CD4-positive, alpha-beta T cell treated with Interleukin-21 for 1 hour (primary cell): ENCODE measurements around the gene MARCHF3.
A peak's percentile ranks its signal among the peaks of the same experiment; 100 is the strongest.
"Not testable (repeated sequence)": the region's sequence is repeated elsewhere in the genome, so short reads cannot be mapped to it uniquely, and the experiment has no call there.

Experiments
- DNase-seq: peaks from one replicate; pipeline ENCODE4 v3.0.0-alpha.2; 2020

Gene MARCHF3, protein sequence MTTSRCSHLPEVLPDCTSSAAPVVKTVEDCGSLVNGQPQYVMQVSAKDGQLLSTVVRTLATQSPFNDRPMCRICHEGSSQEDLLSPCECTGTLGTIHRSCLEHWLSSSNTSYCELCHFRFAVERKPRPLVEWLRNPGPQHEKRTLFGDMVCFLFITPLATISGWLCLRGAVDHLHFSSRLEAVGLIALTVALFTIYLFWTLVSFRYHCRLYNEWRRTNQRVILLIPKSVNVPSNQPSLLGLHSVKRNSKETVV

DNA sequence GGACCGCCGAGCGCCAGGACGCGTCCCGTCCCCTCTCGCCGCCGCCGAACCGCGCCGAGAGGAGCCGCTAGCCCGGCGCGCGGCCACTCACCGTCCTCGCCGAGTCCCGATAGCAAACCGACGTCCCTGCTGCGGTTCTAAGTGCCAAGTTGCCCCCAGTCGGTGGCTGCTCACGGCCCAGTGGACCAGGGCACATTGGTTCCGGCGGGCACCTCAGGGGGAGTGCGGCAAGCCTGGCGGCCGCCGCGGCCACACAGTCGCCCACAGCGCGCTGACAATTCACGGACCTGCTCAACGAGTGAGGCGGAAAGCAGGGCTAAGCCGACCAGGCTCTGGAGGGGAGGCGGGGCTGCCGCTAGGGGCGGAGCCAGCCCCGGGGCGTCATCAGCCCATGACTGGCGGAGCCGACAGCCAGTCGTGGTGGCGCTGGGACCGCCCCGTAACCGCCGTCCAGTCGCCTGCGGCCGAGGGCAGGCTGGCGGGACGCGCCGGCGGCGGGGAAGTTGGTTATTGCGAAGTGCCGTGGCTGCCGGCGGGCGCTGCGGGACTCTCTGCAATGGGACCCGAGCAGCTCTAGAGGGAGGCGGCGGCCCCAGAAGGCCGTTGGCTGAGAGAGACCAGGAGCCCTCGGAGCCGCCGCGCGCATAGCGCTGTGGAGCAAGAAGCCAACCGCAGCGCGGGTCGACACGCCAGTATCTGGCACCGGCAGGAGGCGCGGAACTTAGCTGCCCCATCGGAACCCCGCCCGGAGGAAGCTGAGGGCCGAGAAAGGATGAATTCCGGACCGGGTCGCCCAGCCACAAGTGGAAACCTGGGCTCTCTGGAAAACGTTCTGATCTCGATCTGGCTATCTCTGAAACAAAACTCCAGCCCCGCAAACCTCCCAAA is at the start of gene MARCHF3:
TSS of gene MARCHF3 (minus strand) at position 300 of the 888 bp plus-strand sequence. CDS start 112,387 bp downstream, outside the sequence.
- DNase-seq = peak; percentile 93

DNA sequence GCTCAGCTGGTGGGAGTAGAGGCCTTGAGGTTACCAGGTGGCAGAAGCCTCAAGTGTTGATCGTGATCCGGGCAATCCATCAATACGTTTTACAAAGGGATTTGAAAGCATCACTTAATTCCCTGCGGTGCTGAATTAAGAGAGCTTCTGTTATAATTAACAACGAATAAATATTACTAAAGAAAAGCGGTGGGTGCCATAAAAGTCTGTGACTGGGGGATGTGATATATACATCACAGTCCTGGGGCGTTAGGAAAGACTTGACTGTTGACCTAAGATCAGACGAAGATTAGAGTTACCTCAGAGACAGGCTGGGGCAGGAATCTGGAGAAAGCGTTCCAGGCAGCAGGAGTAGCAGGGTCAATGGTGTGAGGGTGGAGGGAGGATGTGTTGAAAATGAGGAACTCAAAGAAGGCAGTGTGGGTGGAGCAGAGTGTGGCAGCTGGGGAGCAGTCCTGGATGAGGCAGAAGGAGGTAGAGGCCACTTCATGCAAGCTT is 49.7 kb upstream of the MARCHF3 start:
- DNase-seq = no peak

GRCh38 chr5:127077366-127077765 is 47.0 kb upstream of the MARCHF3 start:
- no peak for DNase-seq

DNA sequence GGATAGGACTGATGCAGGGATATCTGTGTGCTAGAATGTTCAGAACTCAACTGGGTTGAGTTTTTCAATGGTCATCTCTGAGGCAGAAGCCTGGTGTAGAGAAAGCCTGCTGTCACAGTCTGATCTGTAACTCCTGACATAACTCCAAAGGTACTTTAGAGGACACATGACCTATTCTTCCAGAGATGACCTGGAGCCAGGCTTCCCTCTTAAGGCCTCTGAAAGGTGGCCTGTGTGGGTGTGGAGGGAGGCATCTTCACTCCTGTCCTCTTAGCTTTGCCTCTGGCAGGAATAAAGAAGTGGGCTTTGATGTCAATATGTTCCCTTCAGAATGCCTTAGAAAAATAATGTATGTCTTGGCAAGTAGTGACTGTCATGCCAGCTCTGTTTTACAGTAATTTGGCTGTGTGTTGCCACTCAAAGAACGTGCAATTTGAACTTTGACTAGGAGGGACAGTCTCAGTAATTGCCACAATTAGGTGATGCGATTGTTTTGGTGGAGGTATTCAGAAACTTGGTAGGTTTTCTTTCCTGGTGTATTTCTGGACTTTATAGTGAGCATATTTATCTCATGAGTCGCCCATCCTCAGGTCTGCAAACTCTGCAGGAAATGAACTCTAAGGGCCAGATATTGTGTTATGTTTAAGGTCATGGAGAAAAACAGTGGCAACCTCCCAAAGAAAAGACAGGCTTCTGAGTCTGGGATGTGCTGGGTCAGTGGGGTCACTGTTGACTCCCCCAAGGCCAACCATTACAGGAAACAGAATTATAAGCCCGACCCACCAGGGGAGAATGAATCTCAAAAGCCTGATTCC is 46.2 kb upstream of the MARCHF3 start:
- DNase-seq = no peak

- no peak for DNase-seq
These were observed 44.1 kb upstream of the MARCHF3 start for GRCh38 chr5:127074466-127074865.

- DNase-seq = peak; percentile 73
These were observed 42.8 kb upstream of the MARCHF3 start, which contains the start of gene C5orf63 for GRCh38 chr5:127072861-127073846. Gene C5orf63 (minus strand): TSS chr5:127073502. CDS start chr5:127058995, 14,507 bp downstream.

DNA sequence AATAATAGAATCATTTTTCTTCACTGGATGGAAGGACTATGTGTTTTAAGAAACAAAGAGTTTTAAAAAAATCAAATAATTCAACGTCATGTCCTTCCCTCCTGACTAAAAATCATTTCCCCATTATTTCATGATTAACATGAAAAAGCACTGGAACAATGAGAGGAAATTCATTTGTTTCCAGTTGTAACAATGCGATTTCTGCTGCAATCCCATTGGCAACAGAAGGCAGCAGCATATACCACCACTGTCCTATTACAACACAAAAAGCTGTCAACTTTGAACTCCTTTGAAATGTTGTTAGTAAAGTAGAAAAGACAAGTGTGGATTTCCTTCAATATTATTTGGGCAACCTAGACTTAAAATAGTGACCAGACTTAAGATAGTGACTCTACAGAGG is 39.9 kb upstream of the MARCHF3 start:
- DNase-seq = no peak

DNA sequence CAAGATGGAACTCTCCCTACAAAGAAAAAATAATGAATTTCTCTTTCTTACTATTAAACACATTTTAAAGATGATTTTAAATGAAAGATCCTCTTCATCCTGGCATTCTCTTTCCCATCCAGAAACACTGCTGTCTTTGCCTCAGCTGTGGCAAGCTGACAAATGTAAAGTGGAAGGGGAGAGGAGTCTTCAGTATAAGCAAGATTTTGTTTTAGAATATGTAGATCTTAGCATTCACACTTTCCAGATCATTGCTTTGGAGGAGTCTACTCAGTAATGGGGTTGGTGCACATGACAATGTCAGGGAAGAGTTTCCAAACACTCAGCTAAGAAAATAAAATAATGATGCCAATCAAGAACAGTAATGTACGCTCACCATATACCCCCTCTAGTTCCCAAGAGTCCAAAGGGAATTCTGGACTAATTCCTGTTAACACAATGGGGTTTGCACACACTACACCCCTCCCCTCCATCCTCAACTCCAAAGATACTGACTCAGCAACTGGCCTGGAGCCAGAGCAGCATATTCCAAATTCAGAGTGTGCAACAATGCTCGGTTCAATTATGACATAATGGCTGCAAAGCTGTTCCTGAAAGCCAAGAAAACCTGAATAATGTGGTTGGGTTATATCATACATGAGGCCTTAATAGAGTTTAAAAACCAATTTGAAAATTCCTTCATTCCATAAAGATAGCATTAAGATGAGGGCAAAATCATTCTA is 38.3 kb upstream of the MARCHF3 start:
- no peak for DNase-seq

DNA sequence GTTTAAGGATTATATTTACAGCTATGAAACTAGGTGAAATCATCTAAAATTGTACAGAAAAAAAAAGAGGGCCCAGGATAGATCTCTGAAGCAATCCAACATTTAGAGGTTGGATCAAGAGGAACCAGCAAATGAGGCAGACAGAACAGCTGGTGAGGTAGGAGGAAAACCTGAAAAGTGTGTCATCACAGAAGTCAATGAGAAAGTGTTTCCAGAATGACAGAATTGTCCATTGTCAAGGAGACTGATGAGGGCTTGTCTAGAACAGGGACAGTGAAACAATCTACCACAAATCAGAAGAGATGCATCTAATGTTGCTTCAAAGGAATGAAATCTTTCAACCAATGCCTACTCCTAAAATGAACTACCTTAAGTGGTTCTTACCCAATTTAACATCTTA is 36.4 kb upstream of the MARCHF3 start:
- DNase-seq = no peak

DNA sequence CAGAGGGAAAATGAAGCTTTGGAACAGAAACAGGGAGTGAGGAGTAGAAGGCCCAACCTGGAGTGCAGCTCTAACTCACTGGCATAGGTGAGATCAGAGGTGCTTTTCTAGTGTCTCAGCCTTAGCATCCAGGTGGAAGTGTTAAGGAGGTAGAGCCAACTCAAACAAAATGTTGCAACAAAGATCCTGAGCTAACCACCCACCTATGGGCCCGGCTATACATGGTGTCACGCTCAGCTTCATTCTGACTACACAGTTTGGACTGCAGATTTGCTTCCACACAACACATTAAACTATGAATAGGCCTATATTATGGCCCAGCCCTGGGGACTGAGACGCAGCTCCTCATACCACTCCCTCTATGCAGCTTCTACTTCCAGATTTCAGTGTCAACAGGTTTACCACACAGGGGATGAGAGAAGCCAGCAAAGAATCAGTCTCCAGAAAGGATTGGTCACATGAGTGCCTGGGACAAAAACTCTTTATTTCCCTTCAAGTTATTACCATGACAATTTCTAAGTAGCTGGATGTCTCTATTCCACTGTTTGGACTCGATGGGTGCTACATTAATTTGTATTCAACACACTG is 34.0 kb upstream of the MARCHF3 start:
- DNase-seq = no peak

DNA sequence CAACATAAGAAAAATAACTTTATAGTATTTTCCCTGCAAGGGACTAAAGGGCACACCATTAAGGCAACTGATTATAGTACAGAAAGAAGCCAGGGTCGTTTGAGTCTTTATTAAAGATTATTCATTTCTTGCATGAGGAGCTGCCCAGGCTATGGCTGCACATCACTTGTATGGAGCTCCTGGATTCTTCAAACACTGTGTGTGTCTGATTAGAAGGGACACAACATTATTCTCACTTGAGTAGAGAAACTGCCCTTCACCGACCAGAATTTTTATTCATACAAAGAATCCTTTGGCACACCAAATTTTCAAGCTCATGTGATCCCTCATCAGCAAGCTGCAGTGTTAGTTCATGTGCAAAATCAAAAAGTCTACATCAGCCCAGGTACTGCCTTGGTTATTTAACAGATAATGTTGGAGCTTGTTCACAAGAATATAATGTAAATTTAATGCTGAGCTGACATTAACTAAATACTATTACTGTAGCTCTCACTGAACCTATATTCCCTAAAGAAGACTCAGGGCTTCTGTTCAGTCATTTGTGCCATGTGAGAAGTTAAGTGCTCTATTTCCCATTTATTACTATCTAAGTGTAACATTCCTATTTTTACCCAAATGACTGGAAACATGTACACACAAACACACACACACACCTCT is 33.0 kb upstream of the MARCHF3 start:
- no peak for DNase-seq

DNA sequence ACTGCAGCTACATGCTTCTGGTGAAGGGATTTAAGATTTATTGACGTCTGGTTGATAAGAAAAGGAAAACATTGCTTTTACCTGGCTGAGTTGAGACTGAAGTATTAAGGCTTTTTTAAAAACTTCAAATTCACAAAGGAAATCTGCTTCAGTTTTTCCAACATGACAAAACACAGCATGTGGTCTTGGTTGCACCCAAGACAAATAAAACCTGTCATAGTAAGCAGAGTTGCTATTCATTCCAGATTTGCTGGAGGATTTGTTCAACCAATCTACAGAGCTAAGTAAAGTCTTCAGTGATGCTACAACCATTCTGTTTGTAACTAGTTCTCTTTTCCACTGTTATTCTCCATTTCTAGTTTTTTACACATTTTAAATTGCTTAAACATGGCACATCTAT is 31.6 kb upstream of the MARCHF3 start:
- DNase-seq = no peak

DNA sequence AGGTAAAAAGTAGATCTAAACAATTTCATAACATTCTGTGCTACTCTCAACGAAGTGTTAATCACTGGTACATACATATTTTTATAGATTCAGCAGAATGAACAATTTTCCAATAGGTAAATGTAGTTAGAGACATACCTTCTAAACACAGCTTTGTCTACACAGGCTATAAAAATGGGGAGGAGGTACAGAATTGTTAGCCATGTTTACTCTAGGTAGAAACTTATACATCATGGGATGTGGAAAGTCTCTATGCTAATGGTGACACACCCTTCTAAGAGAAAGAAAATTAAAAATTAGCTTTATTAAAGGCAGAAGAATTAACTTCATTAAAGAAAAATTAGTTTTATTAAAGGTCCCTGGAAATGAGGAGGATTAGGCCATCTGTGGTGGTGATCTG is 31.2 kb upstream of the MARCHF3 start:
- DNase-seq = no peak

GRCh38 chr5:127060470-127060985 is 30.2 kb upstream of the MARCHF3 start:
- DNase-seq = no peak

DNA sequence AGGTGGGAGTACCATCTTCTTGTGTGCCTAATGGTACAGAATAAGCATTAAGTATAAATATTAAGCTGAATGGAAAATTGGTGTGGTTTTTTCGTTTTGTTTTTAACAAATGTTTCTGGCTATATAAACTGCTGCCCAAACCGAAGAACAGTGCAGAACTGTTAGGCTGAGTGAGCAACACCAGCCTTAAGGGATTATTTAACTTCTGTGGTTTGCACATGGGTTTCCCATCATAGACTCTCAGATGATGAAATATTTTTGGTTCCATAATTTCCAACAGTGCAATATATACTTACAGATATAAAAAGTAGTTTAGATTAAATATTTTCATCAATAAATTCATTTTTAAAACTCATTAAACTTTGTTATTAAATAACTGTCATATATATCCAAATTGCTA is 26.5 kb upstream of the MARCHF3 start:
- DNase-seq = no peak

- no peak for DNase-seq
These were observed 25.7 kb upstream of the MARCHF3 start for GRCh38 chr5:127055880-127056653.

DNA sequence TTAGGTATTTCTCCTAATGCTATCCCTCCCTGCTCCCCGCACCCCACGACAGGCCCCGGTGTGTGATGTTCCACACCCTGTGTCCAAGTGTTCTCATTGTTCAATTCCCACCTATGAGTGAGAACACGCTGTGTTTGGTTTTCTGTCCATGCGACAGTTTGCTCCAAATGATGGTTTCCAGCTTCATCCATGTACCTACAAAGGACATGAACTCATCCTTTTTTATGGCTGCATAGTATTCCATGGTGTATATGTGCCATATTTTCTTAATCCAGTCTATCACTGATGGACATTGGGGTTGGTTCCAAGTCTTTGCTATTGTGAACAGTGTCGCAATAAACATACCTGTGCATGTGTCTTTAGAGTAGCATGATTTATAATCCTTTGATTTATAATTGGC is 23.2 kb upstream of the MARCHF3 start:
- not testable (repeated sequence) for DNase-seq

DNA sequence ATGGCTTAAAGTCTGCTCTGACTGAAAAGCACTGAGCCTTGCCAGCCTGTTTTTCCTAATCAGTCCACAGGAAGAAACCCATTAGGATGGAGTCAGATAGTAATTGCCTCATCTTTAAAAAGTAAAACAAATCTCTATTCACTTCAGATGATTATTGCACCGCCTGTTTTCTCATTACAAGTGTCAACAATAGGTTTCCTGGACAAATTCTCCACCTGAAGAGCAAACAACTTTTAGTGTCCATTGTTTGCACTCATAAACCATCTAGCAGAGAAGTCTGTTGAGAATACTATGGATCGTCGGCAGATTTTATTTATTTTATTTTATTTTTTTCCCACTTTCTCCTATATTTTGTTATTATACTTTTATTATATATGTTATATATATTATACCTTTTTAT is 22.7 kb upstream of the MARCHF3 start:
- no peak for DNase-seq

DNA sequence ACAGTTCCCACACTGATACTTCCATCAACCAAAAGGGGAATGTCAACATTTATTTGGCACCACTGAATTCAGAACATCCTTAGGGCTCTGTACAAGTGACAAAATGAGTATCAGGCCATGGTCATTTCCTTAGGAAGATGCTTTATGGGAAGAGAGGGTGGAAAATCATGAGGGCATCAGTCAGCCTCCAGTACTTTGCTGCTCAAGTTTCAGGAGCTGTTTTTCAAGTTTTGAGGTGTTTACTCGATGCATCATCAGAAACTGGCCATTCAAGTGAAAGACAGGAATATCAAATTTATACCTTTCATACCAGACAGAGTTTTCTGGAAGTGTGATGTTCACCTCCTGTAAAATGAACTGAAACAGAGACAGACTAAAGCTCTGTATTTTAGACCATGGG is 21.2 kb upstream of the MARCHF3 start:
- DNase-seq = no peak
